ES-I3 (cell line): ENCODE measurements around the gene TNFAIP8.

Source experiments
- H3K36me3 ChIP-seq: 2 replicates; pipeline ENCODE4 v1.6.1; 2013; ENCODE audit warnings: mild to moderate bottlenecking, low read length, control low read depth, moderate library complexity; ENCODE audit not compliant: insufficient read depth
- H3K4me1 ChIP-seq: 2 replicates; pipeline ENCODE4 v1.6.1; 2013; ENCODE audit warnings: mild to moderate bottlenecking, control low read depth, low read length; ENCODE audit not compliant: insufficient read depth
- H3K9ac ChIP-seq: 2 replicates; pipeline ENCODE4 v1.6.1; 2013; ENCODE audit warnings: low read depth, mild to moderate bottlenecking, low read length, moderate library complexity
- H3K9me3 ChIP-seq: 2 replicates; pipeline ENCODE4 v1.6.1; 2013; ENCODE audit warnings: mild to moderate bottlenecking, low read length, moderate library complexity; ENCODE audit not compliant: control insufficient read depth, insufficient read depth

The TNFAIP8 gene

GRCh38 chr5:119361594-119362125 lies 5.8 kb downstream of the TNFAIP8 start:
- Histone ChIP-seq H3K9ac (no peak overlapping the region), H3K4me1 (peaks cover 61% of the 10 kb centered on the region), H3K9me3 (peaks cover 5% of the 10 kb centered on the region; the same call in 1 of the 2 replicates), H3K36me3 (0 out of 2 replicates have a peak, but pooled peaks cover 7% of the 10 kb centered on the region)

GRCh38 chr5:119362714-119363113 lies 6.9 kb downstream of the TNFAIP8 start:
- Histone ChIP-seq H3K36me3 (0 out of 2 replicates have a peak, but pooled peaks cover 7% of the 10 kb centered on the region), H3K9ac (no peak overlapping the region), H3K4me1 (peaks cover 53% of the 10 kb centered on the region), H3K9me3 (peaks cover 5% of the 10 kb centered on the region; the same call in 1 of the 2 replicates)

GRCh38 chr5:119363271-119363670 lies 7.5 kb downstream of the TNFAIP8 start:
- Histone ChIP-seq H3K9ac (no peak overlapping the region), H3K36me3 (0 out of 2 replicates have a peak, but pooled peaks cover 7% of the 10 kb centered on the region), H3K9me3 (peaks cover 5% of the 10 kb centered on the region; the same call in 1 of the 2 replicates), H3K4me1 (peaks cover 48% of the 10 kb centered on the region)

GRCh38 chr5:119363936-119364335 lies 8.1 kb downstream of the TNFAIP8 start:
- Histone ChIP-seq H3K9ac (no peak overlapping the region), H3K36me3 (0 out of 2 replicates have a peak, but pooled peaks cover 7% of the 10 kb centered on the region), H3K9me3 (peaks cover 5% of the 10 kb centered on the region; the same call in 1 of the 2 replicates), H3K4me1 (peaks cover 41% of the 10 kb centered on the region)

GRCh38 chr5:119365847-119366539 lies 10.2 kb downstream of the TNFAIP8 start:
- H3K9ac ChIP-seq, result no peak overlapping the region
- peaks cover 5% of the 10 kb centered on the region; the same call in 1 of the 2 replicates for H3K9me3 ChIP-seq
- H3K36me3 ChIP-seq, result 0 out of 2 replicates have a peak, but pooled peaks cover 7% of the 10 kb centered on the region
- peaks cover 30% of the 10 kb centered on the region for H3K4me1 ChIP-seq

GRCh38 chr5:119366540-119366881 lies 10.7 kb downstream of the TNFAIP8 start:
- peaks cover 27% of the 10 kb centered on the region for H3K4me1 ChIP-seq
- H3K36me3 ChIP-seq, result 0 out of 2 replicates have a peak, but pooled peaks cover 7% of the 10 kb centered on the region
- peaks cover 5% of the 10 kb centered on the region; the same call in 1 of the 2 replicates for H3K9me3 ChIP-seq
- H3K9ac ChIP-seq, result no peak overlapping the region

- Histone ChIP-seq H3K9ac (no peak overlapping the region), H3K36me3 (0 out of 2 replicates have a peak, but pooled peaks cover 7% of the 10 kb centered on the region), H3K4me1 (peaks cover 27% of the 10 kb centered on the region), H3K9me3 (peaks cover 5% of the 10 kb centered on the region; the same call in 1 of the 2 replicates)
These were observed 11.9 kb downstream of the TNFAIP8 start for GRCh38 chr5:119367502-119368237.

- Histone ChIP-seq H3K9ac (no peak overlapping the region), H3K9me3 (peaks cover 5% of the 10 kb centered on the region; the same call in 1 of the 2 replicates), H3K4me1 (peaks cover 25% of the 10 kb centered on the region), H3K36me3 (0 out of 2 replicates have a peak, but pooled peaks cover 7% of the 10 kb centered on the region)
These were observed 12.4 kb downstream of the TNFAIP8 start for GRCh38 chr5:119368238-119368630.

GRCh38 chr5:119370486-119370885 lies 14.7 kb downstream of the TNFAIP8 start:
- Histone ChIP-seq H3K4me1 (peaks cover 13% of the 10 kb centered on the region), H3K9me3 (no peaks in the 10 kb centered on the region), H3K9ac (no peak overlapping the region), H3K36me3 (no peaks in the 10 kb centered on the region)

GRCh38 chr5:119371146-119371545 lies 15.3 kb downstream of the TNFAIP8 start:
- H3K9ac ChIP-seq, result no peak overlapping the region

GRCh38 chr5:119373449-119373858 lies 17.6 kb downstream of the TNFAIP8 start:
- Histone ChIP-seq H3K36me3 (no peaks in the 10 kb centered on the region), H3K9me3 (no peaks in the 10 kb centered on the region), H3K4me1 (peaks cover 14% of the 10 kb centered on the region), H3K9ac (no peak overlapping the region)

More at GRCh38 chr5:119371146-119371545, 15.3 kb downstream of the TNFAIP8 start:
- peaks cover 11% of the 10 kb centered on the region for H3K4me1 ChIP-seq
- no peaks in the 10 kb centered on the region for H3K9me3 ChIP-seq
- no peaks in the 10 kb centered on the region for H3K36me3 ChIP-seq

GRCh38 chr5:119374901-119375300 lies 19.1 kb downstream of the TNFAIP8 start:
- Histone ChIP-seq H3K9ac (no peak overlapping the region), H3K36me3 (no peaks in the 10 kb centered on the region)

GRCh38 chr5:119377066-119377465 lies 21.2 kb downstream of the TNFAIP8 start:
- Histone ChIP-seq H3K4me1 (peaks cover 15% of the 10 kb centered on the region), H3K9me3 (no peaks in the 10 kb centered on the region), H3K9ac (no peak overlapping the region), H3K36me3 (no peaks in the 10 kb centered on the region)

More at GRCh38 chr5:119374901-119375300, 19.1 kb downstream of the TNFAIP8 start:
- peaks cover 15% of the 10 kb centered on the region for H3K4me1 ChIP-seq
- H3K9me3 ChIP-seq, result no peaks in the 10 kb centered on the region

GRCh38 chr5:119378075-119378700 lies 22.4 kb downstream of the TNFAIP8 start:
- H3K36me3 ChIP-seq, result no peaks in the 10 kb centered on the region
- no peak overlapping the region for H3K9ac ChIP-seq
- peaks cover 15% of the 10 kb centered on the region for H3K4me1 ChIP-seq
- no peaks in the 10 kb centered on the region for H3K9me3 ChIP-seq
